Measurements from ENCODE around the gene CAP2.

DNA sequence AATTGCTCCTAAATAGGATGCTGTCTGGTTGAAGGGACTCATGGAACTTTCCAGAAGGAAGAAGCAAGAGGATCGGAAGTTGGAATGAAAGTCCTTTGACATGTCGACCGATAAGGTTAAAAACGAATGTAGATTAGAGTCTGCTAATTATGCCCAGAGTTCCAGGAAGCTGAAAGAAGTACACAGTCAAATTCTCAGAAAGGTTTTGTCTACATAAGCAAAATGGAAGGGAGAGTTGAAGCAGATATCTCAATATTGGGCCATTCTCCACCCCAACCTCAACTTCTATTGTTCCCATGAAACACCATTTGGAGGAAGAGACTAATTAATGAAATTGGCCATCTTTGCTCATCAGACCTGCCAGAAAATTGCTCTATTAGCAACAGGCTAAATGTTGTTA lies 64.0 kb downstream of the CAP2 start:
- TF ChIP-seq, protein P1, sequence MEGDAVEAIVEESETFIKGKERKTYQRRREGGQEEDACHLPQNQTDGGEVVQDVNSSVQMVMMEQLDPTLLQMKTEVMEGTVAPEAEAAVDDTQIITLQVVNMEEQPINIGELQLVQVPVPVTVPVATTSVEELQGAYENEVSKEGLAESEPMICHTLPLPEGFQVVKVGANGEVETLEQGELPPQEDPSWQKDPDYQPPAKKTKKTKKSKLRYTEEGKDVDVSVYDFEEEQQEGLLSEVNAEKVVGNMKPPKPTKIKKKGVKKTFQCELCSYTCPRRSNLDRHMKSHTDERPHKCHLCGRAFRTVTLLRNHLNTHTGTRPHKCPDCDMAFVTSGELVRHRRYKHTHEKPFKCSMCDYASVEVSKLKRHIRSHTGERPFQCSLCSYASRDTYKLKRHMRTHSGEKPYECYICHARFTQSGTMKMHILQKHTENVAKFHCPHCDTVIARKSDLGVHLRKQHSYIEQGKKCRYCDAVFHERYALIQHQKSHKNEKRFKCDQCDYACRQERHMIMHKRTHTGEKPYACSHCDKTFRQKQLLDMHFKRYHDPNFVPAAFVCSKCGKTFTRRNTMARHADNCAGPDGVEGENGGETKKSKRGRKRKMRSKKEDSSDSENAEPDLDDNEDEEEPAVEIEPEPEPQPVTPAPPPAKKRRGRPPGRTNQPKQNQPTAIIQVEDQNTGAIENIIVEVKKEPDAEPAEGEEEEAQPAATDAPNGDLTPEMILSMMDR (conservative IDR thresholded peaks at IDR 0.05; ENCODE audit: low read depth in 2 of 2), result no peak
- TF ChIP-seq POLR2AphosphoS5 (IDR thresholded peaks at IDR 0.05; ENCODE audit: low read depth) (no peak), EZH2 (IDR thresholded peaks at IDR 0.05; ENCODE audit: low read depth, unreplicated experiment) (no peak), EZH2phosphoT487 (IDR thresholded peaks at IDR 0.05; ENCODE audit: unreplicated experiment) (no peak), ZNF331 (CRISPR knock-in tag; IDR thresholded peaks at IDR 0.05; ENCODE audit: low read depth) (no peak), JUNB (IDR thresholded peaks at IDR 0.05; ENCODE audit: unreplicated experiment) (no peak)
- TF ChIP-seq, protein P2, sequence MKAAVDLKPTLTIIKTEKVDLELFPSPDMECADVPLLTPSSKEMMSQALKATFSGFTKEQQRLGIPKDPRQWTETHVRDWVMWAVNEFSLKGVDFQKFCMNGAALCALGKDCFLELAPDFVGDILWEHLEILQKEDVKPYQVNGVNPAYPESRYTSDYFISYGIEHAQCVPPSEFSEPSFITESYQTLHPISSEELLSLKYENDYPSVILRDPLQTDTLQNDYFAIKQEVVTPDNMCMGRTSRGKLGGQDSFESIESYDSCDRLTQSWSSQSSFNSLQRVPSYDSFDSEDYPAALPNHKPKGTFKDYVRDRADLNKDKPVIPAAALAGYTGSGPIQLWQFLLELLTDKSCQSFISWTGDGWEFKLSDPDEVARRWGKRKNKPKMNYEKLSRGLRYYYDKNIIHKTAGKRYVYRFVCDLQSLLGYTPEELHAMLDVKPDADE (IDR thresholded peaks at IDR 0.05), result no peak
- TF ChIP-seq, protein P3, sequence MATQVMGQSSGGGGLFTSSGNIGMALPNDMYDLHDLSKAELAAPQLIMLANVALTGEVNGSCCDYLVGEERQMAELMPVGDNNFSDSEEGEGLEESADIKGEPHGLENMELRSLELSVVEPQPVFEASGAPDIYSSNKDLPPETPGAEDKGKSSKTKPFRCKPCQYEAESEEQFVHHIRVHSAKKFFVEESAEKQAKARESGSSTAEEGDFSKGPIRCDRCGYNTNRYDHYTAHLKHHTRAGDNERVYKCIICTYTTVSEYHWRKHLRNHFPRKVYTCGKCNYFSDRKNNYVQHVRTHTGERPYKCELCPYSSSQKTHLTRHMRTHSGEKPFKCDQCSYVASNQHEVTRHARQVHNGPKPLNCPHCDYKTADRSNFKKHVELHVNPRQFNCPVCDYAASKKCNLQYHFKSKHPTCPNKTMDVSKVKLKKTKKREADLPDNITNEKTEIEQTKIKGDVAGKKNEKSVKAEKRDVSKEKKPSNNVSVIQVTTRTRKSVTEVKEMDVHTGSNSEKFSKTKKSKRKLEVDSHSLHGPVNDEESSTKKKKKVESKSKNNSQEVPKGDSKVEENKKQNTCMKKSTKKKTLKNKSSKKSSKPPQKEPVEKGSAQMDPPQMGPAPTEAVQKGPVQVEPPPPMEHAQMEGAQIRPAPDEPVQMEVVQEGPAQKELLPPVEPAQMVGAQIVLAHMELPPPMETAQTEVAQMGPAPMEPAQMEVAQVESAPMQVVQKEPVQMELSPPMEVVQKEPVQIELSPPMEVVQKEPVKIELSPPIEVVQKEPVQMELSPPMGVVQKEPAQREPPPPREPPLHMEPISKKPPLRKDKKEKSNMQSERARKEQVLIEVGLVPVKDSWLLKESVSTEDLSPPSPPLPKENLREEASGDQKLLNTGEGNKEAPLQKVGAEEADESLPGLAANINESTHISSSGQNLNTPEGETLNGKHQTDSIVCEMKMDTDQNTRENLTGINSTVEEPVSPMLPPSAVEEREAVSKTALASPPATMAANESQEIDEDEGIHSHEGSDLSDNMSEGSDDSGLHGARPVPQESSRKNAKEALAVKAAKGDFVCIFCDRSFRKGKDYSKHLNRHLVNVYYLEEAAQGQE (IDR thresholded peaks at IDR 0.05; ENCODE audit: unreplicated experiment), result no peak

All from GM23338 (cell line).